Cardiac septum (tissue), 1 donor: Measurements from ENCODE around the gene MRGPRD. TPM values are rescaled to one million over a fixed set of nuclear protein-coding genes. Genes with fewer than 3 reads are reported as not detected.
A peak's percentile ranks its signal among the peaks of the same experiment; 100 is the strongest.
"Not testable (repeated sequence)": the region's sequence is repeated elsewhere in the genome, so short reads cannot be mapped to it uniquely, and the experiment has no call there.

Experiments
- DNase-seq: peaks from one replicate; pipeline ENCODE4 v3.0.0-alpha.2; 2020; ENCODE audit warnings: low spot score
- intact Hi-C: fragments of 100-400 bp; cut with DNase I; formaldehyde crosslinking; loops from one replicate; pipeline ENCODE4 v1.14.0; 2022
- total RNA-seq: library from RNA; stranded (reverse); fragmentation: NEBNext Ultra II Directional; extraction: Animal tissue kit (Norgen Biotek cat#: 25700); gene quantifications from one replicate; pipeline ENCODE4 v1.2.1, GENCODE V29; 2021
- donor health status: DM: no; HTN: no; CAD: no.

Gene MRGPRD
- total RNA-seq, 1 donor from 2014 or later: not detected

GRCh38 chr11:69007975-69008381, 27.2 kb upstream of the MRGPRD start:
- peak; percentile 51 for DNase-seq

DNA sequence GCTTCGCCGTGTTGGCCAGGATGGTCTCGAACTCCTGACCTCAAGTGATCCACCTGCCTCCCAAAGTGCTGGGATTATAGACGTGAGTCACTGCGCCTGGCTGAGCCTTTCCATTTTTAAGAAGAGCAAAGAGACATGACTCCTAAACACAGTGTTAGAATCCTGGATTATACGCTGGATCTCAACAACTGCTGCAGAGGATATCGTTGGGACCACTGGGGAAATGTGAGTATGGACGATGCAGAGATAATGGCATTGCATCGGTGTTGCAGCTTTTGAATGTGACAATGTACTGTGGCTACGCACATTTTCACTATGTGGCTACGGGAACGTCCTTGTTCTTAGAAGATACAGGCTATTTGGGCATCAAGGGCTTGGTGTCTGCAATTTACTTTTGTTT, 26.0 kb upstream of the MRGPRD start:
- intact Hi-C loops: no loop called here
- DNase-seq: no peak

More at GRCh38 chr11:69007975-69008381, 27.2 kb upstream of the MRGPRD start:
- intact Hi-C loops: no loop called here

DNA sequence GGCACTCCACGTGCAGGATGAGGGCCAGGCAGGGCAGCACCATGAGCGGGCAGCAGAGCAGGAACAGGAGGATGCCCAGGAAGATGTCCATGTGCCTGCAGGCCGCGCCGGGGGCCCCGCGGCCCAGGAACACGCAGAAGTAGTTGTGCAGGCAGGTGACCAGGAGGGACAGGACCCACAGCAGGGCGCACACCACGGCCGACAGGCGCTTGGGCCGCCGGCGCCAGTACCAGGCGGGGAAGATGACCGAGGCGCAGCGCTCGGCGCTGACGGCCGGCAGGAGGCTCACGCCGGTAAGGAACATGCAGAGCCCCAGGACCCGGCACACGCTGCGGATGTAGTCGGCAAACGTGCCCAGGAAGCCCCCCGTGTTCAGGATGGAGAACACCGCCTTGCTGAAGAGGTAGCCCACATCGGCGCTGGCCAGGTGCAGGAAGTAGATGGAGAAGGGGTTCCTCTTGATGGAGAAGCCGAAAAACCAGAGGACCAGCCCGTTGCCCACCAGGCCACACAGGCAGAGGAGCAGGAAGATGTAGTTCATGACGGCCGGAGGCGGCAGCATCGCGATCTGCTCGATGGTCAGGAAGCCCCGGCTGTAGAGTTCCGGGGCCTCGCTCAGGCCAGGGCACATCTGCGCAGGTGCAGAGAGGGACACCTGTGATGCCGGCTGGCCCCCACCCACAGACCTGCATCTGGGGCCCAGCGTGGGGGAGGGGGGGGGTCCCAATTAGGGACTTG, 25.0 kb upstream of the MRGPRD start:
- intact Hi-C loops: no loop called here
- peak; percentile 68 for DNase-seq

DNA sequence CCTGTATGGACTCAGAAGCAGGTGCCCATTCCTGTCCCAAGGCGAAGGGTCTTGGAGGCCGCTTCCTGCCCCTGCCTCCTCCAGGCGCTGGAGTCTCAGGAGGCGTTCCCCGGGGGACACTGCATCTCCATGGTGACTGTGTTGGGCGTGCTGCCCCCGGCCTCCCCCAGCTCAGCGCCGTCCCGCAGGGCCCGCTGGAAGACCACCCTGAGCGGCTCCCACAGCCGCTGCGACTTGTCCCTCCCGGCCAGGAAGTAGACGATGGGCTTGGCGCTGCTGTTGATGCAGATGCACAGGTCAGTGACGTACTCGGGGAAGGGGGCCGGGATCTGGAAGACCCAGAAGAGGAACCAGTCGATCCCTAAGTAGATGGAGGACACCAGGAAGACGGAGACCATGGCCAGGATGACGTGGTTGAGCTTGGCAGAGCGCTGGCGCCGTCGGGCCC, 24.4 kb upstream of the MRGPRD start:
- peak; percentile 38 for DNase-seq
- intact Hi-C loops: no loop called here

- intact Hi-C loops: no loop called here
- DNase-seq: peak; percentile 59
Observed at GRCh38 chr11:69004411-69005182, 23.8 kb upstream of the MRGPRD start.

DNA sequence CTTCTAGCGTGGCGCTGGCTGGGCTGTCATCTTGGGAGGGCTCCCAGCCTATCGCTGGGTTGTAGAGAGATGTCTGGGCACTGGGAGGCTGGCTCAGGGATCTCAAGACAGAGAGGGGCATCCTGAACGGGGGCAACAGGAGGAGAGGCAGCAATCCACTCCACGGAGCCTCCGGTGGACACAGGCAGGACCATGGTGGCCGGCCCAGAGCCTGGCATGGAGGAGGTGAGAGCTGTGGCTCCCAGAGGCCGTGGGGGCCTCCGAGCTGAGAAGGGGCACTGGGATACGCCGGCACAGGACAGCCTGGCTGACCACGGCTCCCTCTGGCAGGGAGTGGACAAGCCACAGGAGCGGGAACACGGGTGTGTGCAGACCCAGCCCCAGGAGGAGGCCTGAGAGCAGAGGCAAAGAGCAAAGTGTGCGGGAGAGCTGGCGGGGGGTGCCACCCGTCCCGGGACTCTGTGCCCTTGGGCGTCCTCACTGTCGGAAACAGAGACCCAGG, 23.1 kb upstream of the MRGPRD start:
- intact Hi-C loops: no loop called here
- peak; percentile 72 for DNase-seq

GRCh38 chr11:69003301-69003865, 22.6 kb upstream of the MRGPRD start:
- DNase-seq: peak; percentile 54
- intact Hi-C loops: no loop called here

- peak; percentile 58 for DNase-seq
- intact Hi-C loops: no loop called here
Observed at GRCh38 chr11:69002570-69003231, 21.9 kb upstream of the MRGPRD start.

DNA sequence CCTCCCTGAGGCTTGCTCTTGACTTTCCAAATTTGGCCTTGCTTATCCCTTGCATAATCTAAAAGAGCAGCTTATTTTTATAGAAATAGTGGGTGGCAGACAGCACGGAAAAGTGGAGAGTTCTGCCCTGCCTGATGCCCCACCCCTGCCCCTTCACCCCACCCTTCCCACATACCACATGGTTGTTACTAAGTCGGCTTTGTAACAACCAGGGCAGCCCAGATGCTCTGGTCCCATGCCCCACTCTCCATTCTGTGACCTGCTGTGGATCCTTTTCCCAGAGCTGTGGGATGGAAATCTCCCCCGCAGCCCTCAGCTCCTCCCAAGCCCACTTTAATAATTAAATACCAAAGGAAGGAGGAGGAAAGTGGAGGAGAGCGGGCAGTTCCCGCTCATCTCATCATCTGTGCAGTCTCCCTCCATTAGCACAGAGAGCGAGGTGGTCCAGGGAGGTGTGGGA, 21.4 kb upstream of the MRGPRD start:
- peak; percentile 47 for DNase-seq
- intact Hi-C loops: no loop called here

- intact Hi-C loops: no loop called here
- DNase-seq: peak; percentile 66
Observed at GRCh38 chr11:69001243-69002081, 20.7 kb upstream of the MRGPRD start.

DNA sequence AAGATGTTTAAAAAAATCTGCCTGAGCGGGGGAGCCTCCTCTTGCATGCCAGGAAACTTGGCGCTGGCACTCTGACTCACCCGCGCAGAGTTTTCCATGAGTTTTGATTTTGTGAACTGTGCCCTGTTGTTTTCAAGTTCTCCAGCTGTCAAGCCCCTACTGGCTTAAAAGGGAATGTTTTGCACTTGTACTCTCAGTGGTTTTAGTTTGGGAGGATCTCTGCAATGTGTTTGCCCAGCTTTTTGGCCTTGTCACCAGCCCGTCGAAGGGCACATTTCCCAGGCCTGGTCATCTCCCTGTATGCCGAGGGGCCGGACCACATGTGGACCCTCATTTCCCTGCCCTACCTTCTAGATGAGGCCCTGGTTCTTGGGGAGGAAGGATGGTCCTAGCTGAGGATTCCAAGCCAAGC, 20.1 kb upstream of the MRGPRD start:
- intact Hi-C loops: no loop called here
- DNase-seq: peak; percentile 53

DNA sequence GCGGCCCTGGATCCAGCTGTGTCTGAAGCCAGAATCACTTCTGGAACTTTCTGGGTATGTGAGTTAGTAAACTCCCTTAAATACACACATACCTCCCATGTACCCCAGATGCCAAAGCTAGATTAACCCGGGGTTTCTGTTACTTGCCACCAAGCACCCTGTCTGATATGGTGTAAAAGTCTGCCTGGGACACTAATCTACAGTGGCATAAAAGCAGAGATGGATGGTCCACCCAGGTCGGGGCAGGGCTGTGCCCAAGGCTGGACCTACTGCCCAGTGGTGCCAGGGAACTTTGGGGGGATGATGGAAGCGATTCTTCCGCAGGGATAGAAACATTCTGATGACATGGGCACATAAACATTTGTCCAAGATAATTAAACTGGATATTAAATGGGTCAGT, 19.6 kb upstream of the MRGPRD start:
- intact Hi-C loops: no loop called here
- peak; percentile 31 for DNase-seq

DNA sequence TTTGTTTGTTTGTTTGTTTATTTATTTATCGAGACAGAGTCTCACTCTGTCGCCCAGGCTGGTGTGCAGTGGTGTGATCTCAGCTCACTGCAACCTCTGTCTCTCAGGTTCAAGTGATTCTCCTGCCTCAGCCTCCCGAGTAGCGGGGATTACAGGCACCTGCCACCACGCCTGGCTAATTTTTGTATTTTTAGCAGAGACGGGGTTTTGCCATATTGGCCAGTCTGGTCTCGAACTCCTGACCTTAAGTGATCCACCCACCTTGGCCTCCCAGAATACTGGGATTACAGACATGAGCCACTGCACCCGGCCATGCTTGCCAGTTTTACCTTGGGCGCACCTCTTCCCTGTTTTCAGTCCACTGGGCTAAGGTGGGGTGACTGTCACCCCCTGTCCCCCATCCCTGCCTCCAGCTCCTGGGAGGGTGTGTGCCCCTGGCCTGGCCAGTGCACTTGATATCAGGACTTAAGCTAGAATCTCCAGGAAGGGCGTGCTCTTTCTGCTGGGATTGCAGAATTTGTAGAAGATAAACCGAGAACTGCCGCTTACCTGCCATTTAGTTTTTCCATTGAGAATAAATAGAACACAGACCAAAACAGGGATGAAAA, 19.1 kb upstream of the MRGPRD start:
- intact Hi-C loops: not testable (repeated sequence)

GRCh38 chr11:68999093-68999747, 18.4 kb upstream of the MRGPRD start:
- DNase-seq: peak; percentile 41
- intact Hi-C loops: no loop called here

More for the DNA sequence above, 19.1 kb upstream of the MRGPRD start:
- peak; percentile 36 for DNase-seq

- intact Hi-C loops: no loop called here
- peak; percentile 22 for DNase-seq
Observed at GRCh38 chr11:68998390-68998911, 17.7 kb upstream of the MRGPRD start.

- intact Hi-C loops: no loop called here
- DNase-seq: no peak
Observed at GRCh38 chr11:68997995-68998348, 17.2 kb upstream of the MRGPRD start.

- peak; percentile 60 for DNase-seq
- intact Hi-C loops: no loop called here
Observed at GRCh38 chr11:68997124-68997994, 16.6 kb upstream of the MRGPRD start.
